Suprapubic skin (tissue), 4 donors: ENCODE results near the gene UBA1.

Source experiments
- POLR2A ChIP-seq, 2 donors: fragments of 450-650 bp; IDR thresholded peaks; one replicate each; pipeline ENCODE4 v1.6.1; 2017; ENCODE audit warnings: antibody characterized with exemption in 2 of 2, mild to moderate bottlenecking in 2 of 2, moderate library complexity in 2 of 2
- POLR2AphosphoS5 ChIP-seq, 3 donors: sonication (generic); formaldehyde crosslinking; IDR thresholded peaks; one replicate each; pipeline ENCODE4 v1.6.1; 2017; ENCODE audit warnings: antibody characterized with exemption in 3 of 3
- TF ChIP-seq, protein P1 (sequence below), 2 donors: fragments of 200-600 bp in 1 of 2; fragments of 450-650 bp in 1 of 2; sonication (generic) in 1 of 2; IDR thresholded peaks; one replicate each; pipeline ENCODE4 v1.5.1; 2016 to 2019; ENCODE audit warnings: antibody characterized with exemption in 2 of 2, mild to moderate bottlenecking in 1 of 2, moderate library complexity in 1 of 2

DNA sequence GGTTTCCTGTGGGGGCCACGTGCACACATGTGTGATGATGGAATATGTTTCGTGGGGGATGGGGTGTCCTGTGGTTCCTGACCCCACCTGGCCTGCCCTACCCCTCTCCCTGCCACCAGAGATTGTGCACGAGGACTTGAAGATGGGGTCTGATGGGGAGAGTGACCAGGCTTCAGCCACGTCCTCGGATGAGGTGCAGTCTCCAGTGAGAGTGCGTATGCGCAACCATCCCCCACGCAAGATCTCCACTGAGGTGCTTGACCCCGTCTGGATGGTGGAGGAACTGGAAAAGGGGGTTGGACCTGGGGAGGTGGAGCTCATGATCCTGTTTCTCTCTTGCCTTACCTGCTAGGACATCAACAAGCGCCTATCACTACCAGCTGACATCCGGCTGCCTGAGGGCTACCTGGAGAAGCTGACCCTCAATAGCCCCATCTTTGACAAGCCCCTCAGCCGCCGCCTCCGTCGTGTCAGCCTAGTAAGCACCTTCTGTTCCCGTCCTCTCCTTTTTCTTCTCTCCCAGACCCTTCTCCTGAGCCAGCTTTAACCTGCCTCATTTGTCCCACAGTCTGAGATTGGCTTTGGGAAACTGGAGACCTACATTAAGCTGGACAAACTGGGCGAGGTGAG lies 30.8 kb downstream of the UBA1 start:
- TF ChIP-seq, protein P1, sequence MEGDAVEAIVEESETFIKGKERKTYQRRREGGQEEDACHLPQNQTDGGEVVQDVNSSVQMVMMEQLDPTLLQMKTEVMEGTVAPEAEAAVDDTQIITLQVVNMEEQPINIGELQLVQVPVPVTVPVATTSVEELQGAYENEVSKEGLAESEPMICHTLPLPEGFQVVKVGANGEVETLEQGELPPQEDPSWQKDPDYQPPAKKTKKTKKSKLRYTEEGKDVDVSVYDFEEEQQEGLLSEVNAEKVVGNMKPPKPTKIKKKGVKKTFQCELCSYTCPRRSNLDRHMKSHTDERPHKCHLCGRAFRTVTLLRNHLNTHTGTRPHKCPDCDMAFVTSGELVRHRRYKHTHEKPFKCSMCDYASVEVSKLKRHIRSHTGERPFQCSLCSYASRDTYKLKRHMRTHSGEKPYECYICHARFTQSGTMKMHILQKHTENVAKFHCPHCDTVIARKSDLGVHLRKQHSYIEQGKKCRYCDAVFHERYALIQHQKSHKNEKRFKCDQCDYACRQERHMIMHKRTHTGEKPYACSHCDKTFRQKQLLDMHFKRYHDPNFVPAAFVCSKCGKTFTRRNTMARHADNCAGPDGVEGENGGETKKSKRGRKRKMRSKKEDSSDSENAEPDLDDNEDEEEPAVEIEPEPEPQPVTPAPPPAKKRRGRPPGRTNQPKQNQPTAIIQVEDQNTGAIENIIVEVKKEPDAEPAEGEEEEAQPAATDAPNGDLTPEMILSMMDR (IDR thresholded peaks at IDR 0.05), result no peak
- TF ChIP-seq POLR2AphosphoS5 (IDR thresholded peaks at IDR 0.05) (no peak), POLR2A (IDR thresholded peaks at IDR 0.05) (no peak)
